GM12892 (cell line): ENCODE results near the gene CLEC1A.
A peak's percentile ranks its signal among the peaks of the same experiment; 100 is the strongest.

Experiments used
- DNase-seq: peaks from one replicate; pipeline ENCODE4 v3.0.0; 2011; ENCODE audit not compliant: insufficient read length
- FAIRE-seq: peaks from 2 replicates; lab custom pipeline; 2011; peaks lifted over from hg19 to GRCh38; lab: Jason Lieb, UNC
- POLR2A ChIP-seq: IDR thresholded peaks from 2 replicates; pipeline ENCODE4 v1.6.1; 2011; ENCODE audit warnings: low read depth, low read length, control low read depth
- POLR2AphosphoS5 ChIP-seq: IDR thresholded peaks from 2 replicates; pipeline ENCODE4 v1.6.1; 2011; ENCODE audit warnings: low read depth, low read length, control low read depth
- TAF1 ChIP-seq: IDR thresholded peaks from 2 replicates; pipeline ENCODE4 v1.6.1; 2011; ENCODE audit warnings: low read depth, mild to moderate bottlenecking, control low read depth, low read length, borderline replicate concordance

The CLEC1A gene

DNA sequence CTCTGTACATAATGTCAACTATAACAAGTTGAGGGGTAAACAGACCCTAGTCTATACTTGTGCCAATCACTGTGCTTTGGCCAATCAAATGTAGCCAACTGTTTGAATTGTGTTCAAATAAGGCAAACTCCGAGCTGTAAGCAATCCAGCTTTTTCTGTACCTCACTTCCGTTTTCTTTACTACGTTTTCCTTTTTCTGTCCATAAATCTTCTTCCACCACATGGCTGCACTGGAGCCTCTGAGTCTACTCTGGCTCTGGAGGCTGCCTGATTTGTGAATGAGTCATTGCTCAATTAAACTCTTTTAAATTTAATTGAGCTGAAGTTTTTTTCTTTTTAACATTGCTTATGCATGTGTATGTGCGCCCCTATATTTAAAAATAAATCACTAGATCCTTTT, 29.7 kb downstream of the CLEC1A start:
- no peak for DNase-seq
- TF ChIP-seq POLR2AphosphoS5, result no peak
- no peak for TF ChIP-seq TAF1
- no peak for TF ChIP-seq POLR2A
- no peak for FAIRE-seq

DNA sequence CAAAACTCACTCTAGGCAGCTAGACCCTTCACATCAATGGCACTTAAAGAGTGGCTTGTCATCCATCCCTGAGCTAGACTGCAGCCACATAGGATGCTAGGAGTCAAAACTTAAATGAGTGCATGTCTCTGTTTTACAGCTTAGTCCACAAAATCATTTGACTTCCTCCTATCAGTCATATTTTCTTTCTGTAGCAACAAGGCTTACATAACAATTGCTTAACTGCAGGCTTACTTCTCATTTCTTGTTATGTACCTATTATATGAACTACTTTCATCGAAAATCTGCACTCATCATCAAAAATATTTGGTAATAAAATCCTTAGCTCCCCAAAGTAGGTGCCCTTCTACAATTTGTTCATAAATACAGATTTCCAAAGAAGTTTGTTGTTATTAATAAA, 30.1 kb downstream of the CLEC1A start:
- TF ChIP-seq TAF1 (no peak), POLR2A (no peak), POLR2AphosphoS5 (no peak)
- FAIRE-seq, result no peak
- no peak for DNase-seq

GRCh38 chr12:10067942-10068341, 30.8 kb downstream of the CLEC1A start:
- TF ChIP-seq POLR2AphosphoS5, result no peak
- TF ChIP-seq TAF1, result no peak
- TF ChIP-seq POLR2A, result no peak
- FAIRE-seq, result no peak
- DNase-seq, result no peak

DNA sequence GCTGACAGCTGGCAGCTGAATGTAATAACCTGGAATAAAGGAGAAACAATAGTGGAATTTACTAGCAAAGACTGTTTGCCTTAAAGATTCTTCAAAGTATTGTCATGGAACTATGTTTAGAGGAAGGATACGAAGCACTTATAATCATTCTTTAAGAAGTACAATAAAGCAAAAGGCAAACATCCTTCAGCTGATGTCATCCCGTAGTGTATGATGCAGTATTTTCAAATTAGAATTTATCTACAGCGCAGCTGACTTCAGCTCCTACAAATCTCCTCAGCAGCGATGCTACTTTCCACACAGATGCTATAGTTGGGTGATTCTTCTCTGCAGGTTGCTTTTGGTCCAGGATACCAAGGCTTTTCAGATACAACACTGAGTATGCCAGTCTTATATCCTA, 31.5 kb downstream of the CLEC1A start:
- no peak for FAIRE-seq
- DNase-seq, result no peak
- no peak for TF ChIP-seq TAF1
- no peak for TF ChIP-seq POLR2A
- TF ChIP-seq POLR2AphosphoS5, result no peak

DNA sequence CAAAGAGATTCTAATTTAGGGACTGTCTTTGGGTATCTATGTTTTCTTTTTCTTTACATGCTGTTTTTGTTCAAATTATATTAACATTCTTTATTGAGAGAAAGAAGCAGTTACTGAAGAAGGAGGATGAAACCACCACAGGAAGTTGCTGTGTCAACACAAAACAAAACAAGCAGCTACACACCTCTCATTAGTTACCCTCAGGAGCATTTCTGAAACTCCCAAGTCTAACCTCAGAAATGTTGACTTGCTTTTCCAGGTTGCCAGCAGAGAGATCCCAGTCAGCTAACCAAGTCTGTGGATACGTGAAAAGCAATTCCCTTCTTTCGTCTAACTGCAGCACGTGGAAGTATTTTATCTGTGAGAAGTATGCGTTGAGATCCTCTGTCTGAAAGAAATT, 33.5 kb downstream of the CLEC1A start:
- no peak for TF ChIP-seq POLR2AphosphoS5
- TF ChIP-seq POLR2A, result no peak
- TF ChIP-seq TAF1, result no peak
- DNase-seq (no peak), FAIRE-seq (peak; percentile 40)

DNA sequence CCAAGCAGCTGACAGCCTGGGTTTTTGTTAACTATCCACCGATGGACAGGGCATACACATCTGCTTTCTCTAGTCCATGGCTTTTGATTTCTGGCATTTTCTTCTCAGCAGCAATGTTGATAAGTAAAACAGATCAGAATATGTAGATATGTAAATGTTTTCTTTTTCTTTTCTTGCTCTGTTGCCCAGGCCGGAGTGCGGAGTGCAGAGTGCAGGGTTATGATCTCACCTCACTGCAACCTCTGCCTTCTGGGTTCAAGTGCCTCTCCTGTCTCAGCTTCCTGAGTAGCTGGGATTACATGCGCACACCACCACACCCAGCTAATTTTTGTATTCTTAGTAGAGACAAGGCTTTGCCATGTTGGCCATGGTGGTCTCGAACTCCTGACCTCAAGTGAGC, 40.4 kb downstream of the CLEC1A start:
- TF ChIP-seq POLR2AphosphoS5 (no peak), POLR2A (no peak), TAF1 (no peak)
- FAIRE-seq, result no peak
- no peak for DNase-seq

DNA sequence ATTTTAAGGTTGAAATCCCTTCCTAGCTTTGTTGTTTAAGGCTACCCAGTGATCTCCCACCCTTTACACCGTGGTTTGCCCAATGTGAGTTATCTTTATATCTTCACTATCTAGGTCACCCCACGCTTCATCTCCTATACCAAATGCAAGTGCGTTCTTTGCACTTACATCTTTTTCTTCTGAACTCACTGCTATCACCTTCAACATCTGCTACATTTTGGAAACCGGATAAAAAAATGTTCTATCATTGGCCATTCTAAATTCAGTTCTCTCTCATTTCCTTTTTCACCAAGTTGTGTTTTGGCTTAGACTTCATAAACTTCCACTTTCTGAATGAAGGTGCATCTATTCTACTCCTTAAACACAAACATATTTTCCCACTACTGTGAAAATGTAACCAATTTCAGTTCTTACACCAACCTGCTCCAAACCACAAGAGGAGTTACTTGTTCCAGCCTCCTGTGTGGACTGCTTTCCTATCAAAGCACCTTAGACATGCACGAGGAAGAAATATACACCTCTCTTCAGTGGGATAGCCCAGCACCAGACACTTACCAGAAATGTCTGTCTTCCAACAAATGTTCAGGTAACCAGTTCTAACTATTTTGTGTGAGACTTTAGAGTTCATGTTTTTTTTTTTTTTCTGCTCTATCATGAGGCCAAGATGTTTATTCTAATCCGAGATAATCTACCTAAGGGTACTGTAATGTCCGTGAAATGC, 46.4 kb downstream of the CLEC1A start:
- DNase-seq, result no peak
- peak; percentile 33 for FAIRE-seq
- TF ChIP-seq POLR2AphosphoS5 (no peak), POLR2A (no peak), TAF1 (no peak)

GRCh38 chr12:10048526-10048925, 50.3 kb downstream of the CLEC1A start:
- TF ChIP-seq POLR2AphosphoS5 (no peak), TAF1 (no peak), POLR2A (no peak)
- DNase-seq (no peak), FAIRE-seq (no peak)

GRCh38 chr12:10042167-10042566, 56.6 kb downstream of the CLEC1A start:
- TF ChIP-seq POLR2A (no peak), TAF1 (no peak), POLR2AphosphoS5 (no peak)
- no peak for FAIRE-seq
- DNase-seq, result no peak

DNA sequence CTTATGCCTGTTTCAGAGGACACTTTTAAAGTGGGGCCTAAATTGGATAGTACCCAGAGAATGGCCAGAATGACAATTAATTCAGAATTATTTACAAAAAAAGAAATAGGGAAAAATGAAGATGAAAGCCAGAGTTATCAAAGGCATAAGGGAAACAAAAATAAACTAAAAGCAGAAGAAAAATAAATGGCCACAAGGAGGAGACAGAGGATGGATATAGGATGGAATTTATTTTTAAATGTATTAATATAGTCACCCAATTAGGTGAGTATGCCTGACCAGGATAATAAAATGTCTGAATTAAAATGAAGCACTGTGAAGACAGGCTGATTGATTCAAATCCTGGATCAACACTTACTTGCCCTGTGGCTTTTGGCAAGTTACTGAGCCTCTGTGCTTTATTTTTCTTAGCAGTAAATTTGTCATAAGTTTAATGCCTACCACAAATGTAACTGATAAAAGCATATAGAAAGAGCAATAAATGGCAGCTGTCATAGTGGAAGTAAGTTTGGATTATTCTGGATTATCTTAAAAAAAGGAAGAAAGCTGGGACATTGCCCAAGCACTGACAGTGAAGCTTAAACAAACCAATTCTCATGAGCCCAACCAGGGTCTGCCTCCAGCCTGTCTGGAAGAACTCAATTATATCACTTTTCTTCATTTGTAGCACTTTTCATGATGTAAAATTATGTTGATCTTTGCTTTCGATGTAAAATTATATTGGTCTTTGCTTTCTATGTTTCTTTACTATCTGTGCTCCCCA, 64.8 kb downstream of the CLEC1A start:
- no peak for DNase-seq
- FAIRE-seq, result no peak
- TF ChIP-seq TAF1 (no peak), POLR2AphosphoS5 (no peak), POLR2A (no peak)

DNA sequence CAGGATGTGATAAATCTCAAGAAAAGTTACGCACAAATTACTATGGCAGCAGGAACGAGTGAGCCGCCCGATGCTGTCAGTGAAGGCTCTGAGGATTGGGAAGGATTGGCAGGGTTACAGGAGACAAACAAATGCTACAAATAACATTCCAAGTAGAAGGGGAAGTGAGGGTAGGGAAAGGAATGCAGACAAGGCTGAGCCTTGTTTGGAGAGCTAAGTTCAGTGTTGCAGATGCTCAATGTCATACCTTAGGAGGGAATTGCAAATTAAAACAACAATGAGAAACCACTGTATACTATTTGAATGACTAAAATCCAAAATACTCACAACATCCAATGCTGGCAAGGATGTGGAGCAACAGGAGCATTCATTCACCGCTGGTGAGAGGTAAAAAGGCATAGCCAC, 67.0 kb downstream of the CLEC1A start:
- no peak for DNase-seq
- TF ChIP-seq TAF1 (no peak), POLR2A (no peak), POLR2AphosphoS5 (no peak)
- no peak for FAIRE-seq

GRCh38 chr12:10031321-10031720, 67.5 kb downstream of the CLEC1A start:
- TF ChIP-seq POLR2A, result no peak
- TF ChIP-seq POLR2AphosphoS5, result no peak
- no peak for TF ChIP-seq TAF1
- no peak for FAIRE-seq
- no peak for DNase-seq

DNA sequence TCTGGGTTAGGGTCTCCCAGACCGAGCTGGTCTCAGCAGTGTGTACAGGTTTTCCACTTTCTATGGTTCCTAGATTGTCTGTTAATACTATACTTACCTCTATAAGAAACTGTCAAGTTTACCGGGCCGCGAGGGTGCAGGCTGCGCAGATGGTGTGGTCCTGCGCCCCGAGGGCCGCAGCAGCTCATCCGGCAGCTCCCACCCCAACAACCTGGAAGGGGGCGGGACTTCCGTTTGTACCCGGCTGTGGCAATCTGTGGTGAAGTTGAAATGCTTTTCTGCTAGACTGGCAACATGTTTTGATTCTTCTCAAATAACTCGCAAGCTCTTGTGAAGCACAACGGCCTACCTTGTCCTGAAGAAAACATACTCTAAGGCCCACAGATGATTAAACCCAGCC, 68.3 kb downstream of the CLEC1A start, which contains the start of gene CLEC9A:
Gene CLEC9A (plus strand): TSS at position 237 of the 400 bp plus-strand sequence. CDS start 22,006 bp downstream, outside the sequence.
- no peak for FAIRE-seq
- DNase-seq, result no peak
- no peak for TF ChIP-seq POLR2AphosphoS5
- TF ChIP-seq POLR2A, result no peak
- no peak for TF ChIP-seq TAF1
